Measurements from ENCODE around the gene C2orf49. TPM values are rescaled to one million over a fixed set of nuclear protein-coding genes. Genes with fewer than 3 reads are reported as not detected.

C2orf49 gene
- total RNA-seq, 6 experiments from 2014 or later = 17.7 to 25.4 (median 20.0) TPM

DNA sequence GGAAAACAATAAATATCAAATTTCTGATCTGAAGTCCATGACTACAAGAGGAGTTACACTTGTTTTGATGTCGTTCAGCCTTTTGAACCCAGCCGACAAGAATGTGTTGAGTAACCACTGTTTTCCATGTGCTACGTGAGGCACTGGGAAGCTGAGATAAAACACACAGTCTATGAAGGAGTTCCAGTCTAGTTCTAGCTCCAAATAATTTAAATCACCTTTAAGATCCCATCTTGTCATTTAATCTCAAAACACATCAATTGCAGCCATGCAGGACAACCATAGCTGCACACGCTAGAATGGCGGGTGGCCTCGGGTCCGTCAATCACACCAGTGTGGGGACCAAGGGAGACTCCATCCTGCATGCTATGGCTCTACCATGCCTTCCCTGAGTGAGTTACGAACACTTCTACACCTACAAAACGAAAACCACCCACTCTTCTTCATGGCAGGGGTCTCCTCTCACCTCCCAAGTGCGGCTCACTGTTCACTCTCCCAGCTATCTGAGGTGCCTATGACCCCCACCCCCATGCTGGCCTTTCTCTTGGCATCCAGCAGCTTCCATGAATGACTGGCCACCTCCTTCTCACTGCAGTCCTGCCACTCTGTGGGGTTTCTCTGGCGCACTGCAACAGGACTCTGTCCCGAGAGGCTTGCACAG is 57.7 kb downstream of the C2orf49 start:
- Mint-ChIP-seq H3K36me3 (ENCODE audit: low read depth) (peaks cover 78% of the 10 kb centered on the region), H3K4me1 (ENCODE audit: low read depth) (peaks cover 73% of the 10 kb centered on the region), H3K27ac (peak overlapping the region; percentile 90), H3K4me3 (peak overlapping the region; percentile 94), H3K27me3 (ENCODE audit: insufficient read depth) (peaks cover 5% of the 10 kb centered on the region), H3K9me3 (peaks cover 3% of the 10 kb centered on the region; the same call in 1 of the 2 replicates)
- no peak for TF ChIP-seq CTCF (IDR thresholded peaks at IDR 0.05)
- DNase-seq = no peak

GRCh38 chr2:105395691-105396090 is 58.4 kb downstream of the C2orf49 start:
- H3K27ac Mint-ChIP-seq = peak overlapping the region; percentile 90
- peak overlapping the region; percentile 94 for H3K4me3 Mint-ChIP-seq
- peaks cover 67% of the 10 kb centered on the region for H3K4me1 Mint-ChIP-seq (ENCODE audit: low read depth)

DNA sequence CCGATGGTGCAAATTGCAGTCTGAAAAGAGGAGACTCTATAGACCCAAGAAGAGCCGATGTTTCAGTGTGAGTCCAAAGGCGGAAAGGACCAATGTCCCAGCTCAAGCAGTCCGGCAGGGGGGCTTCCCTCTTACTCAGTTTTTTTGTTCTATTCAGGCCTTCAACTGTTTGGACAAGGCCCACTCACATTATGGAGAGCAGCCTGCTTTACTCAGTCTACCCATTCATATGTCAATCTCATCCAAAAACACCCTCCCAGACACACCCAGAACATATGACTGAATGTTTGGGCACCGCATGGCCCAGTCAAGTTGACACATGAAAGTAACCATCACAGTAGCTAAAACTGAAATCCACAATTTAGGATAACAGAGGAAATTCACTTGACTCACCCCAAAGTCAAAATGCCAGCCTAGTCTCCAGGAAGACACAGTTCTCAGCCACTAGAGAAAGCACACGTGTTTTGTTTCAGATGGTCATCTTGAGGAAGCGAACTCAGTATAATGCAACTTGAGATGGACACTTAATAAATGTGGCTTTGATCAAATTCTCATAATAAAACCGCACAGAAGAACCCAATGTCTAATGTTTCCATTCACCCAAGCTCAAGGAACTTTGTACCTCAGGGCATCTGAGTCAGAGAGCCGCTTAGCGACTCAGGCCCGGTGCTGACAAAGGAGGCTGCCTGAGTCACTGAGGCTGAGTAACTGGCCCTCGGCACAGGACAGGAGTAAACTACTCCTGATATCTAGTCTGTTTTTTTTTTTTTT is 59.1 kb downstream of the C2orf49 start:
- H3K4me1 Mint-ChIP-seq (ENCODE audit: low read depth) = peaks cover 60% of the 10 kb centered on the region
- peaks cover 3% of the 10 kb centered on the region; the same call in 1 of the 2 replicates for H3K27me3 Mint-ChIP-seq (ENCODE audit: insufficient read depth)
- no peak for TF ChIP-seq CTCF (IDR thresholded peaks at IDR 0.05)
- H3K36me3 Mint-ChIP-seq (ENCODE audit: low read depth) = peaks cover 66% of the 10 kb centered on the region
- peak overlapping the region; percentile 94 for H3K4me3 Mint-ChIP-seq
- peak; percentile 99 for DNase-seq
- H3K9me3 Mint-ChIP-seq = peaks cover 3% of the 10 kb centered on the region; the same call in 1 of the 2 replicates
- H3K27ac Mint-ChIP-seq = peak overlapping the region; percentile 90

More at GRCh38 chr2:105395691-105396090, 58.4 kb downstream of the C2orf49 start:
- TF ChIP-seq CTCF (IDR thresholded peaks at IDR 0.05) = no peak
- Mint-ChIP-seq H3K9me3 (peaks cover 3% of the 10 kb centered on the region; the same call in 1 of the 2 replicates), H3K36me3 (ENCODE audit: low read depth) (peaks cover 73% of the 10 kb centered on the region), H3K27me3 (ENCODE audit: insufficient read depth) (peaks cover 3% of the 10 kb centered on the region; the same call in 1 of the 2 replicates)
- no peak for DNase-seq

- no peak for TF ChIP-seq CTCF (IDR thresholded peaks at IDR 0.05)
- Mint-ChIP-seq H3K4me3 (peak overlapping the region; percentile 94), H3K36me3 (ENCODE audit: low read depth) (peaks cover 58% of the 10 kb centered on the region), H3K4me1 (ENCODE audit: low read depth) (peaks cover 52% of the 10 kb centered on the region), H3K27me3 (ENCODE audit: insufficient read depth) (peaks cover 3% of the 10 kb centered on the region; the same call in 1 of the 2 replicates), H3K9me3 (peaks cover 3% of the 10 kb centered on the region; the same call in 1 of the 2 replicates), H3K27ac (peak overlapping the region; percentile 90)
- no peak for DNase-seq
Observed at GRCh38 chr2:105397025-105397722, 59.8 kb downstream of the C2orf49 start.

DNA sequence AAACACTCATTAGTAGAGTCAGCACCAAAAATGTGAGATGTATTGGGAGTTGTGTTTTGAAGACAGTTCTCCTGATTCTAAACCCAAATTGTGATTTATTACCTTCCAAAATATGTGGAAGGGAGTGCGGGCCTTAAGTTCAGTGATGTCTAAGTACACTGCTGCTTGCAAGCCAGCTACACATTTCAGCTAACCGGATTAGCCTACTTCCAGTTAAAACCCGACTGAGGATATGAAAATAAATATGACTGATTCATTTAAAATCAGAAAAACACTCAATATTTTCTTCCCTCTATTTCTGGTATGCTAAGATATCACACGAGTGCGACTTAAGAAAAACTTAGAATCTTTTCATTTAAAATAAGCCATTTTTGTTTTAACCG is 60.6 kb downstream of the C2orf49 start:
- peaks cover 3% of the 10 kb centered on the region; the same call in 1 of the 2 replicates for H3K9me3 Mint-ChIP-seq
- peaks cover 49% of the 10 kb centered on the region for H3K4me1 Mint-ChIP-seq (ENCODE audit: low read depth)
- H3K4me3 Mint-ChIP-seq = peak overlapping the region; percentile 94
- DNase-seq = no peak
- H3K27me3 Mint-ChIP-seq (ENCODE audit: insufficient read depth) = no peaks in the 10 kb centered on the region
- peak overlapping the region; percentile 90 for H3K27ac Mint-ChIP-seq
- TF ChIP-seq CTCF (IDR thresholded peaks at IDR 0.05) = no peak
- peaks cover 50% of the 10 kb centered on the region for H3K36me3 Mint-ChIP-seq (ENCODE audit: low read depth)

Measured in HFFc6 (cell line).